ENCODE results near the gene MACF1.

The MACF1 gene

DNA sequence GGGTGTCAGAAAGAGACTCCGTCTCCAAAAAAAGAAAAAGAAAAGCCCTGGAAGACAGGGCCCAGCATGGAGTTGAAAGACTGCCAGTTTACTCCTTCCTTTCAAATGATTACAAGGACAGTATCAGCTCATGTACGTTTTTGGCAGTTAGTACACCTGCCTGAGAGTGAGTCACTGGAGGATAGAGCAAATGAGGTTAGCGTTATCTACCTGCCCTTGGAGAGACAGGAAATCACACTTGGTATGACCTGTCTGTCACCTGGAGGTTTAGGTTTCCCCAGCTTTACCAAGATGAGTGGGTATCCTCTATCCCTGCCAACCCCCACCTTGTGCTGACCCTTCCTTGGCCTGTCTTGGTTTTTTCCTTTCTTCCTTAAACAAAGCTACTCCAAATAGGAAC lies 190.1 kb downstream of the MACF1 start:
- no peak overlapping the region for H3K18ac ChIP-seq (ENCODE audit: low read length)
- H2BK5ac ChIP-seq (ENCODE audit: low read depth, low read length, poor library complexity) = no peak overlapping the region
- H3K23ac ChIP-seq (ENCODE audit: low read length) = no peak overlapping the region
- H2BK12ac ChIP-seq (ENCODE audit: low read length) = no peak overlapping the region
- no peak overlapping the region for H4K12ac ChIP-seq (ENCODE audit: low read depth, low read length)
- peaks cover 9 to 10% of the 10 kb centered on the region in 2 experiments for H3K4me1 ChIP-seq (ENCODE audit: control insufficient read depth in 1 of 2, insufficient read depth in 2 of 2, low read length in 2 of 2)
- H3K4me2 ChIP-seq (ENCODE audit: low read length) = no peak overlapping the region
- H4K8ac ChIP-seq (ENCODE audit: low read depth, low read length) = no peak overlapping the region
- no peaks in the 10 kb centered on the region for H3K27me3 ChIP-seq (ENCODE audit: insufficient read depth, low read length)
- H3K27ac ChIP-seq (ENCODE audit: low read depth, low read length) = no peak overlapping the region
- H3K36me3 ChIP-seq (ENCODE audit: control insufficient read depth in 1 of 2, insufficient read depth in 2 of 2, low read length in 2 of 2) = peaks cover 0 to 4% of the 10 kb centered on the region in 2 experiments
- no peaks in the 10 kb centered on the region for H3K79me1 ChIP-seq (ENCODE audit: low read length)
- no peak overlapping the region for H4K91ac ChIP-seq (ENCODE audit: low read depth, low read length)
- H2AK5ac ChIP-seq (ENCODE audit: low read length) = no peak overlapping the region
- DNase-seq = no peak
- no peak overlapping the region for H2AFZ ChIP-seq (ENCODE audit: insufficient read depth, low read length, poor library complexity)
- H2BK120ac ChIP-seq (ENCODE audit: insufficient read depth, low read length, poor library complexity) = no peak overlapping the region
- H3K4ac ChIP-seq (ENCODE audit: low read depth, low read length) = no peak overlapping the region
- WGBS (ENCODE audit: extremely low coverage, insufficient coverage, insufficient read length) = no CpG with 5 or more reads among the region's 3 CpGs
- H3K79me2 ChIP-seq (ENCODE audit: control insufficient read depth, insufficient read depth, low read length, poor library complexity) = no peaks in the 10 kb centered on the region
- H3K14ac ChIP-seq (ENCODE audit: low read length) = no peak overlapping the region
- no peak overlapping the region for H3K9ac ChIP-seq (ENCODE audit: low read length)
- no peak overlapping the region for H3K4me3 ChIP-seq (ENCODE audit: low read depth, low read length)
- H3K9me3 ChIP-seq (ENCODE audit: insufficient read depth, low read depth, low read length) = no peaks in the 10 kb centered on the region

DNA sequence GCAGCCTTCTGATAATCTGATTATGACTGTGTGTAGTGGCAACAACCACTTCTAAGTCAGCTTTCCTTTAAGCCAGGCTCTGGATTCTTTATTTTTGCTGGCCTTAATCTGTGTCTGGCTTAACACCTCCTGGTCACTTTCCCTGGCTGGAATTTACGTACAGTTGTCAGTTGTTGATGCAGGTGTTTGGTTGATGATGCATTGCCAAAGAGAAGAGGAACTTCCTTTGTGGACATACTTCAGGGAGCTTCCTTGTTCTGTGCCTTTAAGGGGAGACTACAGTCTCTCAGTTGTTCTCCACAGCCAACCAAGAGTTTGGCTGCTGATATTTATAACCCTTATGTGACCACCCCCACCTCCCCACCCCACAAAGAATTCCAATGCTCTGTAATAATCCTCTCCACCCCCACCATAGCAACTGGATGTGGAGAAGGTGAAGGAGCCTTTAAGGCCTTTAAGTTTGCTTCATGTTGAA lies 190.9 kb downstream of the MACF1 start:
- H3K79me1 ChIP-seq (ENCODE audit: low read length) = no peaks in the 10 kb centered on the region
- H3K79me2 ChIP-seq (ENCODE audit: control insufficient read depth, insufficient read depth, low read length, poor library complexity) = no peaks in the 10 kb centered on the region
- no peak overlapping the region for H3K4ac ChIP-seq (ENCODE audit: low read depth, low read length)
- H3K14ac ChIP-seq (ENCODE audit: low read length) = no peak overlapping the region
- H2BK5ac ChIP-seq (ENCODE audit: low read depth, low read length, poor library complexity) = no peak overlapping the region
- no peak overlapping the region for H3K23ac ChIP-seq (ENCODE audit: low read length)
- H3K18ac ChIP-seq (ENCODE audit: low read length) = no peak overlapping the region
- DNase-seq = peak in 1 of 2 donors; percentile 8
- H3K27me3 ChIP-seq (ENCODE audit: insufficient read depth, low read length) = no peaks in the 10 kb centered on the region
- H2AK5ac ChIP-seq (ENCODE audit: low read length) = no peak overlapping the region
- H3K4me2 ChIP-seq (ENCODE audit: low read length) = no peak overlapping the region
- no peak overlapping the region for H2BK12ac ChIP-seq (ENCODE audit: low read length)
- no peak overlapping the region for H4K12ac ChIP-seq (ENCODE audit: low read depth, low read length)
- H2AFZ ChIP-seq (ENCODE audit: insufficient read depth, low read length, poor library complexity) = no peak overlapping the region
- H3K9me3 ChIP-seq (ENCODE audit: insufficient read depth, low read depth, low read length) = no peaks in the 10 kb centered on the region
- H3K4me3 ChIP-seq (ENCODE audit: low read depth, low read length) = no peak overlapping the region
- H3K27ac ChIP-seq (ENCODE audit: low read depth, low read length) = no peak overlapping the region
- no peak overlapping the region for H3K9ac ChIP-seq (ENCODE audit: low read length)
- H4K91ac ChIP-seq (ENCODE audit: low read depth, low read length) = no peak overlapping the region
- no peak overlapping the region for H2BK120ac ChIP-seq (ENCODE audit: insufficient read depth, low read length, poor library complexity)
- no peak overlapping the region for H4K8ac ChIP-seq (ENCODE audit: low read depth, low read length)
- H3K4me1 ChIP-seq (ENCODE audit: control insufficient read depth in 1 of 2, insufficient read depth in 2 of 2, low read length in 2 of 2) = peaks cover 9 to 10% of the 10 kb centered on the region in 2 experiments
- H3K36me3 ChIP-seq (ENCODE audit: control insufficient read depth in 1 of 2, insufficient read depth in 2 of 2, low read length in 2 of 2) = peaks cover 0 to under 1% of the 10 kb centered on the region in 2 experiments
- WGBS (ENCODE audit: extremely low coverage, insufficient coverage, insufficient read length) = no CpG with 5 or more reads among the region's 1 CpG

DNA sequence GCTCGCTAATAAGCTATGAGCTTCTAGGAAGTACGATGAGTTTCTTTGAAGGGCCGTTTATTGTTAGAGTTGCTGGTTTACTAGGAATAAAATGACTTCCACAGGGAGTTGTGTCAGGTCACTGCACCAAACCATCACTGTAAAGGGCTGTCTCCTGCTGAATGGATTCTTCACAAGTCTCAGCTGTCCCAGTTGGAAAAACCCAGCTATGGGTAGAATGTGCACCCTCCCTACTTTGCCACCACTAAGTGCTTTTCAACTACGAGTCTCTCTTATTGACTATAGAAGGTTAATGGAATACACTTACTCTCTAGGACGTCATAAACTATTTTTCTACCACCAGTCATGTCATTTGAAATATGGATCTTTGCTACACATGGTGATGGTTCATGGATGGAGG lies 192.2 kb downstream of the MACF1 start:
- Histone ChIP-seq H2BK12ac (ENCODE audit: low read length) (no peak overlapping the region), H3K4ac (ENCODE audit: low read depth, low read length) (no peak overlapping the region), H3K18ac (ENCODE audit: low read length) (no peak overlapping the region), H3K23ac (ENCODE audit: low read length) (no peak overlapping the region), H3K14ac (ENCODE audit: low read length) (no peak overlapping the region), H2BK5ac (ENCODE audit: low read depth, low read length, poor library complexity) (no peak overlapping the region), H4K8ac (ENCODE audit: low read depth, low read length) (no peak overlapping the region), H3K79me2 (ENCODE audit: control insufficient read depth, insufficient read depth, low read length, poor library complexity) (no peaks in the 10 kb centered on the region), H3K9ac (ENCODE audit: low read length) (no peak overlapping the region), H3K27me3 (ENCODE audit: insufficient read depth, low read length) (no peaks in the 10 kb centered on the region), H4K12ac (ENCODE audit: low read depth, low read length) (no peak overlapping the region), H3K79me1 (ENCODE audit: low read length) (no peaks in the 10 kb centered on the region), H2AFZ (ENCODE audit: insufficient read depth, low read length, poor library complexity) (no peak overlapping the region), H3K4me3 (ENCODE audit: low read depth, low read length) (no peak overlapping the region), H3K9me3 (ENCODE audit: insufficient read depth, low read depth, low read length) (no peaks in the 10 kb centered on the region), H4K91ac (ENCODE audit: low read depth, low read length) (no peak overlapping the region), H3K27ac (ENCODE audit: low read depth, low read length) (no peak overlapping the region), H3K36me3 (ENCODE audit: control insufficient read depth in 1 of 2, insufficient read depth in 2 of 2, low read length in 2 of 2) (no peaks in the 10 kb centered on the region), H3K4me1 (ENCODE audit: control insufficient read depth in 1 of 2, insufficient read depth in 2 of 2, low read length in 2 of 2) (peaks cover 8 to 10% of the 10 kb centered on the region in 2 experiments), H3K4me2 (ENCODE audit: low read length) (no peak overlapping the region), H2AK5ac (ENCODE audit: low read length) (no peak overlapping the region), H2BK120ac (ENCODE audit: insufficient read depth, low read length, poor library complexity) (no peak overlapping the region)
- DNase-seq = no peak
- WGBS (ENCODE audit: extremely low coverage, insufficient coverage, insufficient read length) = no CpG with 5 or more reads among the region's 5 CpGs

DNA sequence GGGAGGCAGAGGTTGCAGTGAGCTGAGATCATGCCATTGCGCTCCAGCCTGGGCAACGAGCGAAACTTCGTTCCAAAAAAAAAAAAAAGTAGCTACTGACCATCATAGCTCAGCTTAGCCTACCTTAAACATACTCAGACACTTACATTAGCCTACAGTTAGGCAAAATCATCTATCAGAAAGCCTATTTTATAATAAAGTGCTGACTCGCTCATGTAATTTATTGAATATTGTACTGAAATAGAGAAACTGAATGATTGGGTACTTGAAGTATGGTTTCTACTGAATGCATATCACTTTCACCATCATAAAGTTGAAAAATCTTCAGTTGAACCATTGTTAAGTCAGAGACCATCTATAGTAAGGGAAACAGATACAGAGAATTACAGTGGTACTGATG lies 193.0 kb downstream of the MACF1 start:
- no peak overlapping the region for H2BK120ac ChIP-seq (ENCODE audit: insufficient read depth, low read length, poor library complexity)
- H3K14ac ChIP-seq (ENCODE audit: low read length) = no peak overlapping the region
- H3K79me2 ChIP-seq (ENCODE audit: control insufficient read depth, insufficient read depth, low read length, poor library complexity) = no peaks in the 10 kb centered on the region
- no peak overlapping the region for H2AFZ ChIP-seq (ENCODE audit: insufficient read depth, low read length, poor library complexity)
- no peak overlapping the region for H2BK12ac ChIP-seq (ENCODE audit: low read length)
- H2BK5ac ChIP-seq (ENCODE audit: low read depth, low read length, poor library complexity) = no peak overlapping the region
- no peak overlapping the region for H4K12ac ChIP-seq (ENCODE audit: low read depth, low read length)
- no peak overlapping the region for H3K9ac ChIP-seq (ENCODE audit: low read length)
- no peak overlapping the region for H3K4me2 ChIP-seq (ENCODE audit: low read length)
- no peaks in the 10 kb centered on the region for H3K36me3 ChIP-seq (ENCODE audit: control insufficient read depth in 1 of 2, insufficient read depth in 2 of 2, low read length in 2 of 2)
- H4K8ac ChIP-seq (ENCODE audit: low read depth, low read length) = no peak overlapping the region
- H3K79me1 ChIP-seq (ENCODE audit: low read length) = no peaks in the 10 kb centered on the region
- H3K18ac ChIP-seq (ENCODE audit: low read length) = no peak overlapping the region
- no peak overlapping the region for H3K4me3 ChIP-seq (ENCODE audit: low read depth, low read length)
- no peak overlapping the region for H3K23ac ChIP-seq (ENCODE audit: low read length)
- H2AK5ac ChIP-seq (ENCODE audit: low read length) = no peak overlapping the region
- H3K27me3 ChIP-seq (ENCODE audit: insufficient read depth, low read length) = no peaks in the 10 kb centered on the region
- no CpG with 5 or more reads among the region's 5 CpGs for WGBS (ENCODE audit: extremely low coverage, insufficient coverage, insufficient read length)
- no peak overlapping the region for H4K91ac ChIP-seq (ENCODE audit: low read depth, low read length)
- no peak overlapping the region for H3K27ac ChIP-seq (ENCODE audit: low read depth, low read length)
- no peak overlapping the region for H3K4ac ChIP-seq (ENCODE audit: low read depth, low read length)
- DNase-seq = no peak
- H3K4me1 ChIP-seq (ENCODE audit: control insufficient read depth in 1 of 2, insufficient read depth in 2 of 2, low read length in 2 of 2) = peaks cover 6% of the 10 kb centered on the region in 2 experiments
- no peaks in the 10 kb centered on the region for H3K9me3 ChIP-seq (ENCODE audit: insufficient read depth, low read depth, low read length)
